Measurements from ENCODE around the gene UBA3. TPM values are rescaled to one million over a fixed set of nuclear protein-coding genes. Genes with fewer than 3 reads are reported as not detected.

The UBA3 gene
- total RNA-seq, 1 donor from 2014 or later = 55.6 TPM

GRCh38 chr3:69012800-69013252, 67.3 kb downstream of the UBA3 start:
- DNase-seq (ENCODE audit: low read depth in 2 of 2) = peak; percentile 48 to 79

DNA sequence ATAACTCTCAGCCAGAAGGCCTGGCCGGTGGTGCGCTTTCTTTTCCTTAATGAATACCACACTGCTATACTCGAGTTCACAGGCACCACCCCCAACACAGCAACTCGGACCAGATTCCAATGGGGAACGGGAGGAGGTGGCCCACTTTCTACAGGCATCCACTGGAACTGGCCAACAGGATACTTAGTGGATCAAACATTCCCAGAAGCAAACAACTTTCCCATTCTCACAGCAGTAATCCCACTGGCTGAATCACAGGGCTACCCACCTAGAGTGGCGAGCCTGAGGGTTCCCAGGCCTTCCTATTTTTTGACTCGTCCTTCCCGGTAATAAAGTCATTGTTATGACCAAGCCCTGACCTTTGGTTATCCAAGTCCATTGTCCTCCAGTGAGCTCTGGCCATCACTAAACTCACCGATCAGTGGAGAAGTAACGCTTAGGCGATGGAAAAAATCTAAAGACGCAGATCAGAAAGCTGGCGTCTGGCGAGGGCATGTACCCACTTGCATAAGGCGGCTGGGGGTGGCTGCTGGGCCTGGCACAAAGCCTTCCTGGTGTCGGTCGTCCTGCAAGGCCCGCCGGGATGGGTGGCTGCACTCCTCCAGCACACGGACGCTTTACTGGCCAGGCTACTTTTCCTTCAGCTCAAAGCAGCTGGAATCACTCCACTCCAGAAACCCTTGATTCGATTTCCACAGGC, 67.9 kb downstream of the UBA3 start:
- DNase-seq (ENCODE audit: low read depth in 2 of 2) = peak; percentile 9 to 72

DNA sequence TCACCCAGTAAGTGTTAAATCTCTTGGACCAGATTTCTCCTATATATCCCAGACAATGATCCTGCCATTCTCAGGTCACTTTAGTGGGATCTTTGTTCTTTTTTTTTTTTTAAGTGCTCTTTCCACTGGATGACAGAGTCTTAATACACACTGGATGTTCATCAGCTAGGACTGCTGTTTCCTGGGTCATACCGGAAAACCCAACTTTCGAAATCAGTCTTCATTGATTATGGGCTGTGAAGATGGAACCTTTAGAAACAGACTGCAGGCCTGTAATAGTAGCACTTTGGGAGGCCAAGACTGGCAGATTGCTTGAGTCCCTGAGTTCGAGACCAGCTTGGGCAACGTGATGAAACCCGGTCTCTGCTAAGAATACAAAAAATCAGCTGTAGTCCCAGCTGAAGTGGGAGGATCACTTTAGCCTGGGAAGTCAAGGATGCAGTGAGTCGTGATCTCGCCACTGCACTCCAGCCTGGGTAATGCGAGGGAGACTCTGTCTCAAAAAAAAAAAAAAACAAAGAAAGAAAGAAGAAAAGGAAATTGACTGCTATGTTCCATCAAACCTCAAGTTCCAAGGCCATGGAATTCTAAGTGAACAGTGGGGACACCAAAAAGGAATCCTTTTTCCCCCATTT, 69.0 kb downstream of the UBA3 start:
- peak in 1 of 2 donors; percentile 20 for DNase-seq (ENCODE audit: low read depth in 2 of 2)

GRCh38 chr3:69009559-69010410, 70.4 kb downstream of the UBA3 start:
- peak; percentile 58 to 59 for DNase-seq (ENCODE audit: low read depth in 2 of 2)

GRCh38 chr3:69008980-69009379, 71.2 kb downstream of the UBA3 start:
- DNase-seq (ENCODE audit: low read depth in 2 of 2) = peak; percentile 12 to 91

GRCh38 chr3:69005791-69006482, 74.2 kb downstream of the UBA3 start:
- no peak for DNase-seq (ENCODE audit: low read depth in 2 of 2)

DNA sequence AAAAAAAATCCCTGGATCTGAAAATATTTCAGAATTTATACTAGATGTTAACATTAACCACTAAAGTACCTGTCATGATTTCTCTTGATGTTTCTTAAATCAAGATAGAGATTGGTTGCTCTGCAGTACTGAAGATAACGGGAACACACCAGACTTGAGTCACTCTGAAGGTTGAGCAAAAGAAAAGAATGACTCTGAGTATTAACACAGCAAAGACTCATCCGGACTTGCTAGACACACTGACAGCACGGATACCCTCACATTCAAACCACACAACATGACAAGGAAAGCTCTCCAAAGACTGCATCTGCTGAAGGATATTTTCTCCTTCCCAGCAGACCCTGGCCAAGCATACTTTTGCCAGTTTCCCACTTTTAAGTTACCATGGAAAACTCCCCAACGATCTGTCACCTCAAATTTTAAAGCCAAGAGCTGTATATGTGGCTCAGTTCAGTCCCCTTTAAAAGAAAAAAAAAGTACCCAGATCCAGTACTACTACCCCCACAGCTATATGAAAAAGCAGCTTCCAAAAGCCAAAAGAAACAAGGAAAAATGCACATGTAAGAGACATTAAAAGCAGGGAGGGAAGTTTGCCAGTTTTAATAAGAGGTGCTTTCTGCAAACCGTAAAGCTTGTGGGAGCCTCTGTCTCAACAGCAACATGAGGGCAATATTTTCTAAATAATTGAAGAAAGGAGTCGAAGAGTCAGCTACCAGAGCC, 74.9 kb downstream of the UBA3 start:
- peak in 1 of 2 donors; percentile 18 for DNase-seq (ENCODE audit: low read depth in 2 of 2)

Other genes with a start within 250 kb of the UBA3 start
- gene TAFA4, start 147.8 kb downstream of the UBA3 start, total RNA-seq = not detected in 2 replicates
- 23.4 and 40.5 TPM in 2 replicates for gene EOGT, start 66.7 kb downstream of the UBA3 start, total RNA-seq
- 17.4 and 20.4 TPM in 2 replicates for gene TMF1, start 28.0 kb downstream of the UBA3 start, total RNA-seq
- 68.1 and 75.2 TPM in 2 replicates for gene ARL6IP5, start 4.6 kb upstream of the UBA3 start, total RNA-seq
- gene LMOD3, start 42.2 kb upstream of the UBA3 start, total RNA-seq = not detected in 2 replicates

Measured in lung microvascular endothelial cell (primary cell).